CD4-positive, alpha-beta memory T cell (primary cell): ENCODE measurements around the gene ZNF133. TPM values are rescaled to one million over a fixed set of nuclear protein-coding genes. Genes with fewer than 3 reads are reported as not detected.
"Not testable (repeated sequence)": the region's sequence is repeated elsewhere in the genome, so short reads cannot be mapped to it uniquely, and the experiment has no call there.

Source experiments
- CTCF ChIA-PET: fragments of 350-600 bp; sonication (Branson Sonifier 250); formaldehyde crosslinking; loops from one replicate; lab custom pipeline; 2021; ENCODE audit warnings: inconsistent platforms; ENCODE audit not compliant: partially characterized antibody; lab: Charles Lee
- POLR2A ChIA-PET: fragments of 350-600 bp; sonication (Branson Sonifier 250); formaldehyde crosslinking; loops from one replicate; lab custom pipeline; 2021; ENCODE audit not compliant: partially characterized antibody; lab: Charles Lee
- DNase-seq, 5 donors: peaks; one replicate each; pipeline versions ENCODE4 v3.0.0 to v3.0.0-alpha.2; 2020 to 2022; ENCODE audit warnings: mixed read lengths in 1 of 5
- H3K27ac ChIP-seq: one replicate; pipeline ENCODE4 v1.7.0; 2013; ENCODE audit warnings: low read depth, low read length
- H3K27me3 ChIP-seq: 2 replicates; pipeline ENCODE4 v1.7.0; 2013; ENCODE audit warnings: mild to moderate bottlenecking, low read length, moderate library complexity; ENCODE audit not compliant: insufficient read depth
- H3K36me3 ChIP-seq: 2 replicates; pipeline ENCODE4 v1.7.0; 2013; ENCODE audit warnings: mild to moderate bottlenecking, low read length, moderate library complexity; ENCODE audit not compliant: insufficient read depth
- H3K4me1 ChIP-seq: 2 replicates; pipeline ENCODE4 v1.7.0; 2013; ENCODE audit warnings: mild to moderate bottlenecking, low read length, moderate library complexity; ENCODE audit not compliant: insufficient read depth
- H3K4me3 ChIP-seq, 2 donors: one replicate each; pipeline ENCODE4 v1.7.0; 2013; ENCODE audit warnings: low read length in 2 of 2, mild to moderate bottlenecking in 1 of 2
- H3K9me3 ChIP-seq, 2 donors: one replicate each; pipeline ENCODE4 v1.7.0; 2013; ENCODE audit warnings: low read length in 2 of 2, control low read depth in 1 of 2; ENCODE audit not compliant: control insufficient read depth in 1 of 2
- H3K27ac Mint-ChIP-seq, 7 donors: one replicate each; pipeline ENCODE4 v1.8.0; 2020 to 2021; ENCODE audit warnings: mixed read lengths in 7 of 7, mild to moderate bottlenecking in 6 of 7, inconsistent platforms in 3 of 7, moderate library complexity in 3 of 7
- H3K27me3 Mint-ChIP-seq, 2 donors: one replicate each; pipeline ENCODE4 v1.8.0; 2020 to 2021; ENCODE audit warnings: mixed read lengths in 2 of 2
- H3K36me3 Mint-ChIP-seq, 2 donors: one replicate each; pipeline ENCODE4 v1.8.0; 2020 to 2021; ENCODE audit warnings: mixed read lengths in 2 of 2, inconsistent platforms in 1 of 2, mild to moderate bottlenecking in 1 of 2
- H3K4me1 Mint-ChIP-seq, 4 donors: one replicate each; pipeline ENCODE4 v1.8.0; 2020 to 2021; ENCODE audit warnings: mixed read lengths in 4 of 4, mild to moderate bottlenecking in 1 of 4
- H3K4me3 Mint-ChIP-seq, 8 donors: one replicate each; pipeline ENCODE4 v1.8.0; 2020 to 2021; ENCODE audit warnings: mixed read lengths in 8 of 8, mild to moderate bottlenecking in 7 of 8, moderate library complexity in 6 of 8, inconsistent platforms in 3 of 8
- H3K9me3 Mint-ChIP-seq, 8 donors: one replicate each; pipeline ENCODE4 v1.8.0; 2020 to 2021; ENCODE audit warnings: mixed read lengths in 8 of 8, mild to moderate bottlenecking in 5 of 8, inconsistent platforms in 3 of 8, moderate library complexity in 1 of 8
- intact Hi-C: fragments of 100-400 bp; cut with micrococcal nuclease; formaldehyde crosslinking; loops from one replicate; pipeline ENCODE4 v1.15.1; 2023
- polyA plus RNA-seq, 2 donors: library from polyadenylated mRNA; unstranded; fragments of 300-500 nt; fragmentation: Illumina TruSeq; gene quantifications; one replicate each; pipeline ENCODE4 v1.2.3, GENCODE V29; 2021
- total RNA-seq, 2 experiments: library from RNA; stranded (reverse); gene quantifications; one replicate each; pipeline ENCODE4 v1.2.3, GENCODE V29; 2021

ZNF133 gene
- total and polyA plus RNA-seq, 4 experiments from 2014 or later = 4.0 to 11.8 (median 8.9) TPM

GRCh38 chr20:18267815-18268214 is 20.5 kb upstream of the ZNF133 start:
- Mint-ChIP-seq H3K4me1 (peaks cover 0 to 3% (median 0%) of the 10 kb centered on the region in 4 donors), H3K36me3 (no peaks in the 10 kb centered on the region), H3K27me3 (peaks cover 10 to 21% of the 10 kb centered on the region in 2 donors), H3K4me3 (no peak overlapping the region), H3K27ac (no peak overlapping the region), H3K9me3 (no peaks in the 10 kb centered on the region)
- no peaks in the 10 kb centered on the region for H3K4me1 ChIP-seq
- no peak for DNase-seq
- no peak overlapping the region for H3K27ac ChIP-seq
- no peak overlapping the region for H3K4me3 ChIP-seq
- ChIA-PET POLR2A (no interaction called here), CTCF (no interaction called here)
- H3K36me3 ChIP-seq = no peaks in the 10 kb centered on the region
- H3K27me3 ChIP-seq = peaks cover 4% of the 10 kb centered on the region
- no peaks in the 10 kb centered on the region for H3K9me3 ChIP-seq
- intact Hi-C loops = no loop called here

GRCh38 chr20:18271160-18271559 is 17.2 kb upstream of the ZNF133 start:
- intact Hi-C loops = no loop called here
- peaks cover 0 to 3% (median 0%) of the 10 kb centered on the region in 4 donors for H3K4me1 Mint-ChIP-seq
- no peak overlapping the region for H3K27ac Mint-ChIP-seq
- no peak overlapping the region for H3K4me3 ChIP-seq
- H3K9me3 Mint-ChIP-seq = no peaks in the 10 kb centered on the region
- DNase-seq = no peak
- H3K36me3 ChIP-seq = no peaks in the 10 kb centered on the region
- H3K36me3 Mint-ChIP-seq = no peaks in the 10 kb centered on the region
- ChIA-PET CTCF (no interaction called here), POLR2A (no interaction called here)
- H3K27me3 Mint-ChIP-seq = peaks cover 18 to 25% of the 10 kb centered on the region in 2 donors
- no peak overlapping the region for H3K4me3 Mint-ChIP-seq
- no peaks in the 10 kb centered on the region for H3K9me3 ChIP-seq
- peaks cover 4% of the 10 kb centered on the region for H3K27me3 ChIP-seq
- no peak overlapping the region for H3K27ac ChIP-seq
- no peaks in the 10 kb centered on the region for H3K4me1 ChIP-seq

GRCh38 chr20:18272451-18272850 is 15.9 kb upstream of the ZNF133 start:
- peaks cover 16 to 25% of the 10 kb centered on the region in 2 donors for H3K27me3 Mint-ChIP-seq
- Histone ChIP-seq H3K4me3 (no peak overlapping the region), H3K36me3 (no peaks in the 10 kb centered on the region), H3K9me3 (no peaks in the 10 kb centered on the region), H3K27ac (no peak overlapping the region), H3K27me3 (peaks cover 2% of the 10 kb centered on the region), H3K4me1 (peaks cover 4% of the 10 kb centered on the region)
- H3K36me3 Mint-ChIP-seq = no peaks in the 10 kb centered on the region
- no peak overlapping the region for H3K4me3 Mint-ChIP-seq
- ChIA-PET POLR2A (no interaction called here), CTCF (no interaction called here)
- H3K27ac Mint-ChIP-seq = no peak overlapping the region
- intact Hi-C loops = no loop called here
- H3K4me1 Mint-ChIP-seq = peaks cover 0 to 3% (median 0%) of the 10 kb centered on the region in 4 donors
- no peak for DNase-seq
- no peaks in the 10 kb centered on the region for H3K9me3 Mint-ChIP-seq

GRCh38 chr20:18273738-18274137 is 14.6 kb upstream of the ZNF133 start:
- no peak for DNase-seq
- CTCF ChIA-PET = interaction anchor here (1.1 kb wide), 1 partner anchor 12 kb away, joined by 3 read pairs; no protein-coding TSS in a partner anchor
- peaks cover 0 to 3% (median 0%) of the 10 kb centered on the region in 4 donors for H3K4me1 Mint-ChIP-seq
- no peaks in the 10 kb centered on the region for H3K36me3 Mint-ChIP-seq
- H3K27ac Mint-ChIP-seq = no peak overlapping the region
- Histone ChIP-seq H3K27me3 (no peaks in the 10 kb centered on the region), H3K9me3 (no peaks in the 10 kb centered on the region), H3K27ac (no peak overlapping the region), H3K36me3 (no peaks in the 10 kb centered on the region), H3K4me1 (peaks cover 4% of the 10 kb centered on the region), H3K4me3 (no peak overlapping the region)
- H3K9me3 Mint-ChIP-seq = no peaks in the 10 kb centered on the region
- H3K27me3 Mint-ChIP-seq = peaks cover 14 to 21% of the 10 kb centered on the region in 2 donors
- intact Hi-C loops = no loop called here
- POLR2A ChIA-PET = no interaction called here
- H3K4me3 Mint-ChIP-seq = no peak overlapping the region

- H3K4me3 Mint-ChIP-seq, intact Hi-C loops, DNase-seq, H3K4me3 ChIP-seq, H3K4me1 ChIP-seq, H3K4me1 Mint-ChIP-seq, H3K27ac Mint-ChIP-seq, H3K9me3 ChIP-seq, H3K9me3 Mint-ChIP-seq, H3K36me3 ChIP-seq, H3K27ac ChIP-seq, POLR2A ChIA-PET, H3K36me3 Mint-ChIP-seq: not testable (repeated sequence)
- H3K27me3 ChIP-seq = peaks cover 11% of the 10 kb centered on the region
- peaks cover 25 to 36% of the 10 kb centered on the region in 2 donors for H3K27me3 Mint-ChIP-seq
- CTCF ChIA-PET = interaction anchor here (0.9 to 3.3 kb wide), 5 partner anchors 11 to 771 kb away, joined by 3 to 22 read pairs (median 4); partner anchors contain the start of gene ZNF133
Measured at GRCh38 chr20:18275960-18276359, 12.4 kb upstream of the ZNF133 start.

GRCh38 chr20:18276821-18277220 is 11.5 kb upstream of the ZNF133 start:
- intact Hi-C loops = no loop called here
- no peak overlapping the region for H3K4me3 ChIP-seq
- no peak overlapping the region for H3K27ac ChIP-seq
- DNase-seq = peak; percentile 42 to 57 (median 48)
- CTCF ChIA-PET = interaction anchor here (0.9 to 3.3 kb wide), 5 partner anchors 10 to 772 kb away, joined by 3 to 22 read pairs (median 4); partner anchors contain the start of gene ZNF133
- no peaks in the 10 kb centered on the region for H3K9me3 Mint-ChIP-seq
- H3K9me3 ChIP-seq = no peaks in the 10 kb centered on the region
- peaks cover 28 to 34% of the 10 kb centered on the region in 2 donors for H3K27me3 Mint-ChIP-seq
- peaks cover 13% of the 10 kb centered on the region for H3K27me3 ChIP-seq
- peaks cover 4% of the 10 kb centered on the region for H3K4me1 ChIP-seq
- no peaks in the 10 kb centered on the region for H3K36me3 Mint-ChIP-seq
- POLR2A ChIA-PET = no interaction called here
- peak overlapping the region in 1 of 8 donors; percentile 31 for H3K4me3 Mint-ChIP-seq
- no peak overlapping the region for H3K27ac Mint-ChIP-seq
- no peaks in the 10 kb centered on the region for H3K36me3 ChIP-seq
- H3K4me1 Mint-ChIP-seq = no peaks in the 10 kb centered on the region

GRCh38 chr20:18279242-18279641 is 9.1 kb upstream of the ZNF133 start:
- Mint-ChIP-seq H3K36me3 (no peaks in the 10 kb centered on the region), H3K9me3 (peaks cover 0 to 6% (median 2%) of the 10 kb centered on the region in 8 donors), H3K4me1 (no peaks in the 10 kb centered on the region), H3K4me3 (no peak overlapping the region), H3K27ac (no peak overlapping the region), H3K27me3 (peaks cover 28 to 41% of the 10 kb centered on the region in 2 donors)
- Histone ChIP-seq H3K27me3 (peaks cover 33% of the 10 kb centered on the region), H3K9me3 (no peaks in the 10 kb centered on the region), H3K4me1 (peaks cover 4% of the 10 kb centered on the region), H3K36me3 (no peaks in the 10 kb centered on the region), H3K4me3 (no peak overlapping the region), H3K27ac (no peak overlapping the region)
- no peak for DNase-seq
- intact Hi-C loops = no loop called here
- ChIA-PET POLR2A (no interaction called here), CTCF (interaction anchor here (1.2 kb wide), 1 partner anchor 9 kb away, joined by 3 read pairs; the partner anchor contains the start of gene ZNF133)
